AG10803 (cell line): ENCODE results near the gene NAV3.

Experiments
- DNase-seq: peaks from one replicate; pipeline ENCODE4 v3.0.0; 2010; ENCODE audit warnings: low read depth
- H3K4me3 ChIP-seq: 2 replicates; pipeline ENCODE4 v1.5.1; 2011; ENCODE audit warnings: mild to moderate bottlenecking, low read length, control low read depth
- CTCF ChIP-seq: conservative IDR thresholded peaks from 2 replicates; pipeline ENCODE4 v1.5.1; 2011; ENCODE audit warnings: mild to moderate bottlenecking, low read length, control low read depth, inconsistent platforms

NAV3 gene

GRCh38 chr12:77968021-77968420, 137.3 kb downstream of the NAV3 start:
- TF ChIP-seq CTCF = no peak
- DNase-seq = no peak
- H3K4me3 ChIP-seq = no peak overlapping the region

GRCh38 chr12:77968571-77968970, 137.9 kb downstream of the NAV3 start:
- no peak for DNase-seq
- TF ChIP-seq CTCF = no peak
- H3K4me3 ChIP-seq = no peak overlapping the region

GRCh38 chr12:77973579-77973978, 142.9 kb downstream of the NAV3 start:
- DNase-seq = peak; percentile 21
- H3K4me3 ChIP-seq = no peak overlapping the region
- TF ChIP-seq CTCF = no peak

DNA sequence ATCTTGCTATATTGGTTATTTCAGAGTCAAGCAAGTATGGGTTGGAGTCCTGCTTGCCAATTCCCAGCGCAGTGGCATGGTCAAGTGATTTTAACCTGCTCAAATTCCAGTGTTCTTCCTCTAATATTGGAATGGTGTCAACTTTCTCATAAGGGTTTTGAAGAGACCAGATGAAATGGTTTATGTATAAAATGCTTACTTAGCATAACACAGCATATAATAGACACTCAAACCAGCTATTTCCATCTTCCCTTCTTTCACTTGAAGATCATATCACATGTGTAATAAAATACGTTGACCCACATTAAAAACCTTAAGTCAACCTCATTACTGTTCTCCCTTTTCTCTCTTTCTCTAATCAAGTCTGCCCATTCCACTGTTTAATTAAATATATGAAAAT, 144.0 kb downstream of the NAV3 start:
- no peak overlapping the region for H3K4me3 ChIP-seq
- TF ChIP-seq CTCF = no peak
- no peak for DNase-seq

- no peak overlapping the region for H3K4me3 ChIP-seq
- TF ChIP-seq CTCF = no peak
- peak; percentile 12 for DNase-seq
Observed at GRCh38 chr12:77979597-77980250, 149.0 kb downstream of the NAV3 start.

- no peak overlapping the region for H3K4me3 ChIP-seq
- peak; percentile 38 for DNase-seq
- TF ChIP-seq CTCF = no peak
Observed at GRCh38 chr12:77980782-77981181, 150.1 kb downstream of the NAV3 start.

DNA sequence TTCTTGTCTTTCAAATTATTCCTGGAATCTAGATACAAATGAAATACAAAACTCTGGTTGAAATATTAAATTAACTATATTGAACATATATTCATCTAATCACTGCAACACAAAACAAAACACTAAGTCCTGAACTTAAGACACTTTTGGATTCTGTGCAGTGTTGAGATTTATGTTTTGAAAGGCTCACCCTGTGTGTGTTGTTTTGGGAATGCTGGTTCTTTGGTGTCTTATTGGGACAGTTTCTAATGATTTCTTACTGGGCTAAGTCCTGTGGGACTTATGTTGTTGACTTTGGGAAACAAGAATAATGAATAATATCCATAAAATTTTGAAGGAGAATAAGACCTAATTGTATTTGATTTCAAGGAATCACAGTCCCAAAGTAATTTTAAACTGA, 153.2 kb downstream of the NAV3 start:
- no peak overlapping the region for H3K4me3 ChIP-seq
- no peak for DNase-seq
- TF ChIP-seq CTCF = no peak
